Smooth muscle cell (in vitro differentiated cells): Measurements from ENCODE around the gene STUB1. TPM values are rescaled to one million over a fixed set of nuclear protein-coding genes. Genes with fewer than 3 reads are reported as not detected.

Experiments
- DNase-seq: peaks from one replicate; lab custom pipeline; 2025; ENCODE audit not compliant: unreplicated experiment; lab: John Stamatoyannopoulos, UW
- H2AFZ ChIP-seq: fragments of 200-600 bp; sonication (generic); 2 replicates; pipeline ENCODE4 v1.6.0; 2016; ENCODE audit warnings: antibody characterized with exemption, low read depth, mild to moderate bottlenecking
- H3F3A ChIP-seq: fragments of 200-600 bp; sonication (generic); 2 replicates; pipeline ENCODE4 v1.6.0; 2017; ENCODE audit warnings: antibody characterized with exemption, low read depth
- H3K27ac ChIP-seq: fragments of 200-600 bp; sonication (generic); 2 replicates; pipeline ENCODE4 v1.5.1; 2016; ENCODE audit warnings: low read depth, mild to moderate bottlenecking
- H3K27me3 ChIP-seq: fragments of 200-600 bp; sonication (generic); 2 replicates; pipeline ENCODE4 v1.6.1; 2016; ENCODE audit warnings: low read depth, mild to moderate bottlenecking
- H3K36me3 ChIP-seq: fragments of 200-600 bp; sonication (generic); 2 replicates; pipeline ENCODE4 v1.5.1; 2016; ENCODE audit warnings: low read depth
- H3K4me1 ChIP-seq: fragments of 200-600 bp; sonication (generic); 2 replicates; pipeline ENCODE4 v1.5.1; 2016; ENCODE audit warnings: low read depth
- H3K4me2 ChIP-seq: fragments of 200-600 bp; sonication (generic); 2 replicates; pipeline ENCODE4 v1.6.0; 2016; ENCODE audit warnings: mild to moderate bottlenecking
- H3K4me3 ChIP-seq: fragments of 200-600 bp; sonication (generic); 2 replicates; pipeline ENCODE4 v1.5.1; 2016; ENCODE audit warnings: mild to moderate bottlenecking
- H3K79me2 ChIP-seq: fragments of 200-600 bp; sonication (generic); 2 replicates; pipeline ENCODE4 v1.6.0; 2016; ENCODE audit warnings: low read depth, mild to moderate bottlenecking
- H3K9ac ChIP-seq: fragments of 200-600 bp; sonication (generic); 2 replicates; pipeline ENCODE4 v1.6.0; 2016; ENCODE audit warnings: low read depth
- H3K9me3 ChIP-seq: fragments of 200-600 bp; sonication (generic); replicated peaks from 2 replicates; pipeline ENCODE4 v1.5.1; 2016; ENCODE audit warnings: low read depth
- H4K20me1 ChIP-seq: fragments of 200-600 bp; sonication (generic); 2 replicates; pipeline ENCODE4 v1.6.0; 2016; ENCODE audit warnings: low read depth
- WGBS: methylation state at CpG from one replicate; pipeline ENCODE4 v1.1.7; 2016; ENCODE audit warnings: low lambda C conversion rate; 5-methylcytosine and 5-hydroxymethylcytosine counted together
- polyA plus RNA-seq: library from polyadenylated mRNA; unstranded; fragments of >200 nt; fragmentation: Nextera tagmentation; extraction: Ambion mirVana; gene quantifications from 2 replicates; pipeline ENCODE4 v1.2.1, GENCODE V29; 2016
- total RNA-seq: library from RNA; depleted of rRNA; stranded (reverse); fragments of >200 nt; gene quantifications from 2 replicates; pipeline ENCODE4 v1.2.3, GENCODE V29; 2014
- TF ChIP-seq, protein P1 (sequence below): fragments of 200-600 bp; sonication (generic); IDR thresholded peaks from 2 replicates; pipeline ENCODE4 v1.5.1; 2017; ENCODE audit warnings: borderline replicate concordance, mild to moderate bottlenecking, antibody characterized with exemption; ENCODE audit not compliant: insufficient read depth, poor library complexity, severe bottlenecking

Gene STUB1
- total and polyA plus RNA-seq, 2 experiments from 2014 or later, result 99.0 to 196 TPM

DNA sequence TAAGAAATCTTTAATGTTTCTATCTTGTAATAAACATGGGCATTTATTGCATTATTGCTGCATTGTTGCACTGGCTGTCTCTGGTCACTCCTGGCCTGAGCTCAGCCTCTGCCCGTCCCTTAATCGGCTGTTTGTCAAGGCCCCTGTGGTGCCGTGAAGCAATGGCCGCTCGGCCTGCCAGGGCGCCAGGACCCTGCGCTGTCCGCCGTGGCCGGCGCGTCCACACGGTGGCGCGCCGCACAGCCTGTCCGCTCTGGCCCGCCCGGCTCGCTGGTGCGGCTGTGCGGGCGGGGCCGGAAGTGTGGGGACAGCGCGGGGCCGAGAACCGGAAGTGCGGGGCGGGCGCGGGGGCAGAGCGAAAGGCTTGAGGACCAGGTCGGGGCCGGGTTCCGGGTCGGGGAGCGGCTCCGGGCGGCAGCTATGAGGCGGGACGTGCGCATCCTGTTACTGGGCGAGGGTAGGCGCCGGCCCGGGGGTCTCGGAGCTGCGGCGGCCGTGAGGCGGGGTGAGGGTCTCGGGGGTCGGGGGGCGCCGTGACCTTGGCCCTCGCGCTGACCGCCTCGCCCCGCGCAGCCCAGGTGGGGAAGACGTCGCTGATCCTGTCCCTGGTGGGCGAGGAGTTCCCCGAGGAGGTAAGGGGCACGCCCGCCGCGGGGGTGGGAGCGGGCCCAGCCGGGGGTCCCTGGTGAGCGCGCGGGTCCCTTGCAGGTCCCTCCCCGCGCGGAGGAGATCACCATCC, 12.3 kb upstream of the STUB1 start, which contains the start of gene RHOT2:
Gene RHOT2 (plus strand): TSS at position 353 of the 739 bp plus-strand sequence. CDS start 68 bp downstream, at position 421.
- no peaks in the 10 kb centered on the region for H3K27me3 ChIP-seq
- peaks cover 22% of the 10 kb centered on the region for H3K79me2 ChIP-seq
- TF ChIP-seq, protein P1, sequence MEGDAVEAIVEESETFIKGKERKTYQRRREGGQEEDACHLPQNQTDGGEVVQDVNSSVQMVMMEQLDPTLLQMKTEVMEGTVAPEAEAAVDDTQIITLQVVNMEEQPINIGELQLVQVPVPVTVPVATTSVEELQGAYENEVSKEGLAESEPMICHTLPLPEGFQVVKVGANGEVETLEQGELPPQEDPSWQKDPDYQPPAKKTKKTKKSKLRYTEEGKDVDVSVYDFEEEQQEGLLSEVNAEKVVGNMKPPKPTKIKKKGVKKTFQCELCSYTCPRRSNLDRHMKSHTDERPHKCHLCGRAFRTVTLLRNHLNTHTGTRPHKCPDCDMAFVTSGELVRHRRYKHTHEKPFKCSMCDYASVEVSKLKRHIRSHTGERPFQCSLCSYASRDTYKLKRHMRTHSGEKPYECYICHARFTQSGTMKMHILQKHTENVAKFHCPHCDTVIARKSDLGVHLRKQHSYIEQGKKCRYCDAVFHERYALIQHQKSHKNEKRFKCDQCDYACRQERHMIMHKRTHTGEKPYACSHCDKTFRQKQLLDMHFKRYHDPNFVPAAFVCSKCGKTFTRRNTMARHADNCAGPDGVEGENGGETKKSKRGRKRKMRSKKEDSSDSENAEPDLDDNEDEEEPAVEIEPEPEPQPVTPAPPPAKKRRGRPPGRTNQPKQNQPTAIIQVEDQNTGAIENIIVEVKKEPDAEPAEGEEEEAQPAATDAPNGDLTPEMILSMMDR, result peak; percentile 75
- peak within 1 kb of the TSS; percentile 96 for H3K4me3 ChIP-seq
- H4K20me1 ChIP-seq, result peaks cover 27% of the 10 kb centered on the region
- peaks cover 6% of the 10 kb centered on the region for H3K4me1 ChIP-seq
- no peaks in the 10 kb centered on the region for H3K36me3 ChIP-seq
- H3F3A ChIP-seq, result no peaks in the 10 kb centered on the region
- peak; percentile 64 for DNase-seq
- H3K4me2 ChIP-seq, result peak within 1 kb of the TSS; percentile 99
- no peak within 1 kb of the TSS for H2AFZ ChIP-seq
- peak within 1 kb of the TSS; percentile 8 for H3K27ac ChIP-seq
- H3K9ac ChIP-seq, result peak within 1 kb of the TSS; percentile 97
- WGBS, result 3% methylated on average over 33 of the region's 78 CpGs
- no peaks in the 10 kb centered on the region for H3K9me3 ChIP-seq

GRCh38 chr16:668519-669171, 11.6 kb upstream of the STUB1 start:
- no peaks in the 10 kb centered on the region for H3K9me3 ChIP-seq
- no peaks in the 10 kb centered on the region for H3K27me3 ChIP-seq
- peaks cover 22% of the 10 kb centered on the region for H3K79me2 ChIP-seq
- H3F3A ChIP-seq, result no peaks in the 10 kb centered on the region
- peak overlapping the region; percentile 97 for H3K9ac ChIP-seq
- DNase-seq, result no peak
- peak overlapping the region; percentile 8 for H3K27ac ChIP-seq
- H3K36me3 ChIP-seq, result no peaks in the 10 kb centered on the region
- H4K20me1 ChIP-seq, result peaks cover 27% of the 10 kb centered on the region
- peak overlapping the region; percentile 99 for H3K4me2 ChIP-seq
- 22% methylated on average over 48 of the region's 50 CpGs for WGBS
- TF ChIP-seq, protein P1, result no peak
- H3K4me3 ChIP-seq, result peak overlapping the region; percentile 96
- H2AFZ ChIP-seq, result no peak overlapping the region
- peaks cover 6% of the 10 kb centered on the region for H3K4me1 ChIP-seq

DNA sequence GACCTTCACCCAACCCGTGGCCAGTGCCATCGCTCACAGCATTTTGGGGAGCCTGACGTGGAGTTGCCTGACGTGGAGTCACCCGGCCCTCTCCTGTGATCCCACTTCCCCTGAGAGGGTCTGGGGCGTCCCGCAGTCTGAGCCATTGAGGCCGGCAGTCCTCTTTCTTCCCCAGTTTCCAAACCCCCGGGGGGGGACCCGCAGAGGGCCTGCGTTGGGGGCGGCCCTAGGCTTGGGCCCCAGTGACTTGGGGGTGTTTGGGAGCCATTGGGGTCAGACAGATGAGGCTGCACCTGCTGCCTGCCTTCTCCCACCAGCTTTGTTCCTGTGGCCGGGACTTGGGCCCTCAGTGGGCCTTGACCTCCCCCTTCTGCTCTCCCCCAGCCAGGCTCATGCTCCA, 10.5 kb upstream of the STUB1 start:
- H3K79me2 ChIP-seq, result peaks cover 22% of the 10 kb centered on the region
- no peak overlapping the region for H2AFZ ChIP-seq
- peaks cover 29% of the 10 kb centered on the region for H4K20me1 ChIP-seq
- no peak for DNase-seq
- WGBS, result over 99% methylated on average over 13 of the region's 13 CpGs
- H3K27ac ChIP-seq, result no peak overlapping the region
- H3K4me2 ChIP-seq, result no peak overlapping the region
- H3K4me3 ChIP-seq, result no peak overlapping the region
- H3K9me3 ChIP-seq, result no peaks in the 10 kb centered on the region
- no peak overlapping the region for H3K9ac ChIP-seq
- TF ChIP-seq, protein P1, result no peak
- H3K4me1 ChIP-seq, result peaks cover 6% of the 10 kb centered on the region
- H3K36me3 ChIP-seq, result no peaks in the 10 kb centered on the region
- no peaks in the 10 kb centered on the region for H3K27me3 ChIP-seq
- peaks cover 4% of the 10 kb centered on the region for H3F3A ChIP-seq
